ENCODE results near the gene CPN1.

GRCh38 chr10:99996671-99997648, 84.7 kb downstream of the CPN1 start:
- no peak for TF ChIP-seq GATAD2B (IDR thresholded peaks at IDR 0.05; ENCODE audit: borderline replicate concordance)
- TF ChIP-seq TAF1 (IDR thresholded peaks at IDR 0.05; ENCODE audit: control insufficient read depth, extremely low read depth, insufficient read depth, low read length, severe bottlenecking), result no peak
- TF ChIP-seq, protein P1, sequence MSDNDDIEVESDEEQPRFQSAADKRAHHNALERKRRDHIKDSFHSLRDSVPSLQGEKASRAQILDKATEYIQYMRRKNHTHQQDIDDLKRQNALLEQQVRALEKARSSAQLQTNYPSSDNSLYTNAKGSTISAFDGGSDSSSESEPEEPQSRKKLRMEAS (CRISPR knock-in tag; IDR thresholded peaks at IDR 0.05), result no peak
- TF ChIP-seq, protein P2, sequence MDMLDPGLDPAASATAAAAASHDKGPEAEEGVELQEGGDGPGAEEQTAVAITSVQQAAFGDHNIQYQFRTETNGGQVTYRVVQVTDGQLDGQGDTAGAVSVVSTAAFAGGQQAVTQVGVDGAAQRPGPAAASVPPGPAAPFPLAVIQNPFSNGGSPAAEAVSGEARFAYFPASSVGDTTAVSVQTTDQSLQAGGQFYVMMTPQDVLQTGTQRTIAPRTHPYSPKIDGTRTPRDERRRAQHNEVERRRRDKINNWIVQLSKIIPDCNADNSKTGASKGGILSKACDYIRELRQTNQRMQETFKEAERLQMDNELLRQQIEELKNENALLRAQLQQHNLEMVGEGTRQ (CRISPR knock-in tag; IDR thresholded peaks at IDR 0.05), result no peak
- TF ChIP-seq SMC3 (conservative IDR thresholded peaks at IDR 0.05; ENCODE audit: insufficient read depth, low read depth, low read length), result no peak
- TF ChIP-seq CEBPG (CRISPR knock-in tag; IDR thresholded peaks at IDR 0.05), result no peak
- TF ChIP-seq CEBPG (tag; conservative IDR thresholded peaks at IDR 0.05 in 1 of 2, IDR thresholded peaks at IDR 0.05 in 1 of 2), result no peak
- no peak for TF ChIP-seq RERE (CRISPR knock-in tag; IDR thresholded peaks at IDR 0.05; ENCODE audit: borderline replicate concordance)
- no peak for TF ChIP-seq POLR2A (conservative IDR thresholded peaks at IDR 0.05)
- no peak for TF ChIP-seq CTCF (IDR thresholded peaks at IDR 0.05 in 2 of 3, conservative IDR thresholded peaks at IDR 0.05 in 1 of 3; ENCODE audit: insufficient read depth in 2 of 3, low read depth in 1 of 3, low read length in 3 of 3)
- no peak for TF ChIP-seq KDM2B (CRISPR knock-in tag; IDR thresholded peaks at IDR 0.05)
- no peak for TF ChIP-seq NR2C2 (CRISPR knock-in tag; IDR thresholded peaks at IDR 0.05)
- no peak for TF ChIP-seq NR2C2 (tag; IDR thresholded peaks at IDR 0.05)
- no peak for TF ChIP-seq YBX1 (IDR thresholded peaks at IDR 0.05)
- no peak for TF ChIP-seq NFXL1 (CRISPR knock-in tag; IDR thresholded peaks at IDR 0.05)

All from K562 (cell line).